MM.1S (cell line): Measurements from ENCODE around the gene GNPTG.

ENCODE experiments used
- CTCF ChIP-seq: fragments of 300-600 bp; sonication (generic); IDR thresholded peaks from 2 replicates; pipeline ENCODE4 v1.5.1; 2016; ENCODE audit warnings: antibody characterized with exemption, low read length, mixed read lengths
- EZH2 ChIP-seq: fragments of 300-600 bp; sonication (generic); optimal IDR thresholded peaks from 2 replicates; pipeline ENCODE3; 2017; ENCODE audit warnings: low read depth, mild to moderate bottlenecking, antibody characterized with exemption, low read length, mixed read lengths

DNA sequence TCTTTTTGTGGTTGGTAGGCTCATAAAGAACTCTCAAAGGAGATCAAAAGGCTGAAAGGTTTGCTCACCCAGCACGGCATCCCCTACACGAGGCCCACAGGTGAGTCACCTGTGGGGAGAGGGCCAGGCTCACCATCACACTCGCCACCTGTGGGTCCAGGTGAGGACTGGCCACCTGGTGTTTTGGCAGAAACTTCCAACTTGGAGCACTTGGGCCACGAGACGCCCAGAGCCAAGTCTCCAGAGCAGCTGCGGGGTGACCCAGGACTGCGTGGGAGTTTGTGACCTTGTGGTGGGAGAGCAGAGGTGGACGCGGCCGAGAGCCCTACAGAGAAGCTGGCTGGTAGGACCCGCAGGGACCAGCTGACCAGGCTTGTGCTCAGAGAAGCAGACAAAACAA is 11.1 kb downstream of the GNPTG start:
- TF ChIP-seq CTCF, result no peak
- no peak for TF ChIP-seq EZH2
